Breast epithelium (tissue), 3 donors: Measurements from ENCODE around the gene GRXCR2.

Experiments
- CTCF ChIP-seq, 3 donors: fragments of 450-650 bp; IDR thresholded peaks; one replicate each; pipeline ENCODE4 v1.5.1; 2016 to 2017; ENCODE audit warnings: antibody characterized with exemption in 3 of 3, mild to moderate bottlenecking in 3 of 3, moderate library complexity in 3 of 3
- POLR2A ChIP-seq: fragments of 450-650 bp; IDR thresholded peaks from one replicate; pipeline ENCODE4 v1.6.1; 2016; ENCODE audit warnings: antibody characterized with exemption, mild to moderate bottlenecking, moderate library complexity
- POLR2AphosphoS5 ChIP-seq, 3 donors: sonication (generic); formaldehyde crosslinking; IDR thresholded peaks; one replicate each; pipeline ENCODE4 v1.6.1; 2017; ENCODE audit warnings: antibody characterized with exemption in 3 of 3

- TF ChIP-seq CTCF (IDR thresholded peaks at IDR 0.05) (no peak), POLR2AphosphoS5 (IDR thresholded peaks at IDR 0.05) (no peak), POLR2A (no peak)
Observed at GRCh38 chr5:145824040-145824439, 48.8 kb downstream of the GRXCR2 start.
